IMR-90 (cell line): ENCODE measurements around the gene PRXL2B. TPM values are rescaled to one million over a fixed set of nuclear protein-coding genes. Genes with fewer than 3 reads are reported as not detected.

Source experiments
- ATAC-seq: fragments of 200-7000 bp; cut with Tn5 transposase; 2 replicates; pipeline ENCODE4 v1.9.1; 2020; ENCODE audit warnings: low read depth, mild to moderate bottlenecking, moderate library complexity
- BruUV-seq: library from RNA; stranded (reverse); fragments of 400-500 nt; replicated peaks from 2 replicates; lab custom pipeline; 2021; lab: Mats Ljungman, UMichigan
- CTCF ChIA-PET: fragments of 300-600 bp; formaldehyde crosslinking; extraction: SDS; loops from one replicate; lab custom pipeline; 2021; ENCODE audit warnings: antibody characterized with exemption; lab: Yijun Ruan, JAX
- POLR2A ChIA-PET: fragments of 300-600 bp; sonication (Branson Sonifier 250); formaldehyde crosslinking; loops from one replicate; lab custom pipeline; 2022; ENCODE audit warnings: antibody characterized with exemption; ENCODE audit not compliant: unreplicated experiment; lab: Charles Lee
- DNase-seq: peaks from one replicate; pipeline ENCODE4 v3.0.0; 2013
- H2AFZ ChIP-seq: replicated peaks from 2 replicates; pipeline ENCODE3; 2013; ENCODE audit warnings: low read length, mild to moderate bottlenecking; ENCODE audit not compliant: poor library complexity
- H2AK5ac ChIP-seq: 2 replicates; pipeline ENCODE4 v1.6.1; 2013; ENCODE audit warnings: low read depth, low read length, inconsistent platforms
- H2AK9ac ChIP-seq: replicated peaks from 2 replicates; pipeline ENCODE3; 2013; ENCODE audit warnings: mild to moderate bottlenecking, low read depth, low read length, moderate library complexity; ENCODE audit not compliant: poor library complexity
- H2BK120ac ChIP-seq: 2 replicates; pipeline ENCODE4 v1.6.1; 2013; ENCODE audit warnings: low read depth, low read length, inconsistent platforms
- H2BK15ac ChIP-seq: 3 replicates; pipeline ENCODE4 v1.6.1; 2013; ENCODE audit warnings: low read depth, low read length, inconsistent platforms
- H2BK20ac ChIP-seq: 2 replicates; pipeline ENCODE4 v1.6.1; 2013; ENCODE audit warnings: low read depth, mild to moderate bottlenecking, inconsistent platforms, low read length, moderate library complexity
- H2BK5ac ChIP-seq: 2 replicates; pipeline ENCODE4 v1.6.1; 2013; ENCODE audit warnings: mild to moderate bottlenecking, low read depth, low read length, inconsistent platforms; ENCODE audit not compliant: poor library complexity, severe bottlenecking
- H3K14ac ChIP-seq: replicated peaks from 2 replicates; pipeline ENCODE4 v1.6.1; 2013; ENCODE audit warnings: low read depth, low read length, inconsistent platforms
- H3K18ac ChIP-seq: 2 replicates; pipeline ENCODE4 v1.6.1; 2013; ENCODE audit warnings: low read depth, low read length, control low read depth
- H3K23ac ChIP-seq: 2 replicates; pipeline ENCODE4 v1.6.1; 2013; ENCODE audit warnings: low read depth, low read length, inconsistent platforms
- H3K27ac ChIP-seq: 2 replicates; pipeline ENCODE4 v1.5.1; 2013; ENCODE audit warnings: mild to moderate bottlenecking, control low read depth, low read length; ENCODE audit not compliant: insufficient read depth
- H3K27me3 ChIP-seq: 2 replicates; pipeline ENCODE4 v1.6.1; 2013; ENCODE audit warnings: low read length; ENCODE audit not compliant: control insufficient read depth, insufficient read depth
- H3K36me3 ChIP-seq: 2 replicates; pipeline ENCODE4 v1.6.1; 2013; ENCODE audit warnings: low read length, mixed read lengths; ENCODE audit not compliant: control insufficient read depth, insufficient read depth
- H3K4ac ChIP-seq: 2 replicates; pipeline ENCODE4 v1.6.1; 2013; ENCODE audit warnings: low read depth, low read length, inconsistent platforms
- H3K4me1 ChIP-seq: 2 replicates; pipeline ENCODE4 v1.6.1; 2013; ENCODE audit warnings: low read length, mixed read lengths; ENCODE audit not compliant: control insufficient read depth, insufficient read depth
- H3K4me2 ChIP-seq: 2 replicates; pipeline ENCODE4 v1.6.1; 2013; ENCODE audit warnings: low read depth, mild to moderate bottlenecking, control low read depth, low read length, moderate library complexity
- H3K4me3 ChIP-seq: 2 replicates; pipeline ENCODE4 v1.5.1; 2013; ENCODE audit warnings: low read depth, mild to moderate bottlenecking, control low read depth, low read length, moderate library complexity; ENCODE audit not compliant: insufficient read depth
- H3K56ac ChIP-seq: 2 replicates; pipeline ENCODE4 v1.6.1; 2013; ENCODE audit warnings: low read length, inconsistent platforms; ENCODE audit not compliant: insufficient read depth; ENCODE audit errors: extremely low read depth
- H3K79me1 ChIP-seq, 2 experiments: 2 replicates each; pipeline ENCODE4 v1.6.1; 2013; ENCODE audit warnings: low read length in 2 of 2, inconsistent platforms in 1 of 2, low read depth in 1 of 2
- H3K9ac ChIP-seq: 2 replicates; pipeline ENCODE4 v1.6.1; 2013; ENCODE audit warnings: low read depth, low read length, control low read depth
- H3K9me1 ChIP-seq: 2 replicates; pipeline ENCODE4 v1.6.1; 2013; ENCODE audit warnings: low read length, inconsistent platforms; ENCODE audit not compliant: insufficient read depth
- H3K9me3 ChIP-seq: 2 replicates; pipeline ENCODE4 v1.6.1; 2013; ENCODE audit warnings: low read length; ENCODE audit not compliant: control insufficient read depth, insufficient read depth
- H4K20me1 ChIP-seq: 2 replicates; pipeline ENCODE4 v1.6.1; 2013; ENCODE audit warnings: low read length, inconsistent platforms; ENCODE audit not compliant: insufficient read depth
- H4K5ac ChIP-seq: 2 replicates; pipeline ENCODE4 v1.6.1; 2013; ENCODE audit warnings: mild to moderate bottlenecking, low read depth, low read length, control low read depth
- H4K8ac ChIP-seq, 2 experiments: 2 replicates each; pipeline ENCODE4 v1.6.1; 2013; ENCODE audit warnings: low read depth in 2 of 2, low read length in 2 of 2, control low read depth in 1 of 2, inconsistent platforms in 1 of 2
- H4K91ac ChIP-seq: 2 replicates; pipeline ENCODE4 v1.6.1; 2013; ENCODE audit warnings: low read depth, low read length, inconsistent platforms; ENCODE audit not compliant: insufficient read depth
- BHLHE40 ChIP-seq: fragments of 150-350 bp; IDR thresholded peaks from 2 replicates; pipeline ENCODE4 v1.6.1; 2016; ENCODE audit warnings: mild to moderate bottlenecking, low read depth, low read length
- CEBPB ChIP-seq: IDR thresholded peaks from 2 replicates; pipeline ENCODE4 v1.6.1; 2012; ENCODE audit warnings: low read depth, low read length, improper control_type of control experiment
- CHD1 ChIP-seq: IDR thresholded peaks from 2 replicates; pipeline ENCODE4 v1.6.1; 2012; ENCODE audit warnings: low read depth, low read length, improper control_type of control experiment
- FOS ChIP-seq: fragments of 150-350 bp; IDR thresholded peaks from 2 replicates; pipeline ENCODE4 v1.6.1; 2016; ENCODE audit warnings: low read depth, low read length
- MAFK ChIP-seq: IDR thresholded peaks from 2 replicates; pipeline ENCODE4 v1.6.1; 2012; ENCODE audit warnings: low read depth, low read length, improper control_type of control experiment
- MAZ ChIP-seq: IDR thresholded peaks from 2 replicates; pipeline ENCODE4 v1.6.1; 2012; ENCODE audit warnings: low read depth, mild to moderate bottlenecking, low read length, improper control_type of control experiment, moderate library complexity, borderline replicate concordance
- MXI1 ChIP-seq: IDR thresholded peaks from 2 replicates; pipeline ENCODE4 v1.6.1; 2012; ENCODE audit warnings: low read depth, mild to moderate bottlenecking, low read length, moderate library complexity, borderline replicate concordance
- NFE2L2 ChIP-seq: fragments of 150-350 bp; IDR thresholded peaks from 2 replicates; pipeline ENCODE4 v1.6.1; 2016; ENCODE audit warnings: low read depth, mild to moderate bottlenecking, low read length
- POLR2A ChIP-seq: IDR thresholded peaks from 2 replicates; pipeline ENCODE4 v1.6.1; 2012; ENCODE audit warnings: mild to moderate bottlenecking, low read depth, low read length
- RAD21 ChIP-seq: IDR thresholded peaks from 2 replicates; pipeline ENCODE4 v1.6.1; 2012; ENCODE audit warnings: low read length, improper control_type of control experiment
- RCOR1 ChIP-seq: IDR thresholded peaks from 2 replicates; pipeline ENCODE4 v1.6.1; 2012; ENCODE audit warnings: mild to moderate bottlenecking, low read length, improper control_type of control experiment; ENCODE audit not compliant: insufficient replicate concordance
- RFX5 ChIP-seq: IDR thresholded peaks from 2 replicates; pipeline ENCODE4 v1.8.0; 2012; ENCODE audit warnings: low read depth, mild to moderate bottlenecking, low read length, moderate library complexity
- SMC3 ChIP-seq: fragments of 150-350 bp; IDR thresholded peaks from 2 replicates; pipeline ENCODE4 v1.6.1; 2016; ENCODE audit warnings: low read depth, mild to moderate bottlenecking, antibody characterized with exemption, low read length, moderate library complexity
- WGBS, 2 experiments: methylation state at CpG; one replicate each; pipeline versions ENCODE4 v1.1.5 to v1.1.7; 2013; ENCODE audit warnings: missing lambda C conversion rate in 2 of 2; ENCODE audit not compliant: insufficient read length in 1 of 2; ENCODE audit errors: extremely low coverage in 2 of 2; 5-methylcytosine and 5-hydroxymethylcytosine counted together
- dilution Hi-C: fragments of 300-500 bp; cut with HindIII; formaldehyde crosslinking; loops from one replicate; pipeline ENCODE4 v1.14.3; 2018; ENCODE audit warnings: low sequenced_read_pairs; ENCODE audit not compliant: unreplicated experiment
- in situ Hi-C: fragments of 300-500 bp; cut with MboI; formaldehyde crosslinking; loops from 3 replicates; pipeline ENCODE4 v1.14.3; 2019; ENCODE audit warnings: low sequenced_read_pairs, inconsistent platforms, mixed read lengths
- intact Hi-C: fragments of 100-400 bp; cut with micrococcal nuclease; formaldehyde crosslinking; loops from 2 replicates; pipeline ENCODE4 v1.10.0; 2022
- polyA plus RNA-seq, 3 experiments: library from polyadenylated mRNA; depleted of rRNA; stranded (reverse); fragments of >200 nt; gene quantifications; 2 replicates each; pipeline ENCODE4 v1.2.3, GENCODE V29; 2012; ENCODE audit warnings: low replicate concordance in 1 of 3
- total RNA-seq: library from RNA; depleted of rRNA; stranded (reverse); fragments of >200 nt; gene quantifications from 2 replicates; pipeline ENCODE4 v1.2.3, GENCODE V29; 2012
- TF ChIP-seq, protein P1 (sequence below): conservative IDR thresholded peaks from 2 replicates; pipeline ENCODE4 v1.5.1; 2012; ENCODE audit warnings: mild to moderate bottlenecking, low read depth, low read length, improper control_type of control experiment
- TF ChIP-seq, protein P2 (sequence below): fragments of 150-350 bp; IDR thresholded peaks from 2 replicates; pipeline ENCODE4 v1.6.1; 2016; ENCODE audit warnings: low read depth, mild to moderate bottlenecking, low read length, moderate library complexity, borderline replicate concordance

The PRXL2B gene
- total and polyA plus RNA-seq, 2 of the 4 experiments (the other 2 are of a cell fraction): 10.9 to 22.3 TPM

GRCh38 chr1:2547210-2548067 is 39.1 kb upstream of the PRXL2B start:
- H2AFZ ChIP-seq: peak overlapping the region; percentile 91
- ChIA-PET CTCF (interaction anchor here (0.5 kb wide), 1 partner anchor 126 kb away, joined by 3 read pairs; no protein-coding TSS in a partner anchor), POLR2A (no interaction called here)
- ATAC-seq: peak; percentile 2
- no peaks in the 10 kb centered on the region for H3K9me1 ChIP-seq
- BruUV-seq: no TSS peak
- H3K4me1 ChIP-seq: peaks cover 10% of the 10 kb centered on the region
- in situ Hi-C loops: loop anchor here (25.0 kb wide), 1 partner anchor 360 kb away; the partner anchor contains the start of gene FAAP20
- no peak overlapping the region for H2BK120ac ChIP-seq
- intact Hi-C loops: loop anchor here (5.0 kb wide), 1 partner anchor 115 kb away; no protein-coding TSS in a partner anchor
- H3K56ac ChIP-seq: no peak overlapping the region
- H2AK5ac ChIP-seq: peak overlapping the region; percentile 75
- H2AK9ac ChIP-seq: peak overlapping the region; percentile 98
- H2BK15ac ChIP-seq: no peak overlapping the region
- H3K4me3 ChIP-seq: peak overlapping the region; percentile 14; the same call in 1 of the 2 replicates
- WGBS, 2 experiments: 24% methylated on average over 10 of the region's 27 CpGs; no CpG with 5 or more reads in 1 of the 2 experiments
- H3K9me3 ChIP-seq: no peaks in the 10 kb centered on the region
- no peak overlapping the region for H4K5ac ChIP-seq
- H3K14ac ChIP-seq: no peak overlapping the region
- H4K20me1 ChIP-seq: 0 out of 2 replicates have a peak, but pooled peaks cover 3% of the 10 kb centered on the region
- dilution Hi-C loops: no loop called here
- DNase-seq: no peak
- H2BK5ac ChIP-seq: no peak overlapping the region
- H3K18ac ChIP-seq: no peak overlapping the region
- peak overlapping the region; percentile 22; the same call in 1 of the 2 replicates for H3K4ac ChIP-seq
- no peak overlapping the region for H3K23ac ChIP-seq
- H3K4me2 ChIP-seq: peak overlapping the region; percentile 83
- no peak overlapping the region for H3K9ac ChIP-seq
- H2BK20ac ChIP-seq: no peak overlapping the region
- no peak overlapping the region; the same call in 1 of the 2 replicates for H4K91ac ChIP-seq
- peak overlapping the region in 1 of 2 experiments; percentile 47; a peak in 1 of 4 replicates for H4K8ac ChIP-seq
- H3K27me3 ChIP-seq: no peaks in the 10 kb centered on the region
- no peaks in the 10 kb centered on the region for H3K36me3 ChIP-seq
- H3K27ac ChIP-seq: no peak overlapping the region
- peaks cover 0 to 10% of the 10 kb centered on the region in 2 experiments; a peak in 1 of 4 replicates for H3K79me1 ChIP-seq
- TF ChIP-seq FOS (no peak), RCOR1 (no peak), MAFK (no peak), MXI1 (no peak), POLR2A (no peak), RFX5 (no peak), CHD1 (no peak), RAD21 (no peak), MAZ (no peak), CEBPB (no peak), BHLHE40 (no peak), NFE2L2 (no peak), SMC3 (no peak)
- TF ChIP-seq, protein P1, sequence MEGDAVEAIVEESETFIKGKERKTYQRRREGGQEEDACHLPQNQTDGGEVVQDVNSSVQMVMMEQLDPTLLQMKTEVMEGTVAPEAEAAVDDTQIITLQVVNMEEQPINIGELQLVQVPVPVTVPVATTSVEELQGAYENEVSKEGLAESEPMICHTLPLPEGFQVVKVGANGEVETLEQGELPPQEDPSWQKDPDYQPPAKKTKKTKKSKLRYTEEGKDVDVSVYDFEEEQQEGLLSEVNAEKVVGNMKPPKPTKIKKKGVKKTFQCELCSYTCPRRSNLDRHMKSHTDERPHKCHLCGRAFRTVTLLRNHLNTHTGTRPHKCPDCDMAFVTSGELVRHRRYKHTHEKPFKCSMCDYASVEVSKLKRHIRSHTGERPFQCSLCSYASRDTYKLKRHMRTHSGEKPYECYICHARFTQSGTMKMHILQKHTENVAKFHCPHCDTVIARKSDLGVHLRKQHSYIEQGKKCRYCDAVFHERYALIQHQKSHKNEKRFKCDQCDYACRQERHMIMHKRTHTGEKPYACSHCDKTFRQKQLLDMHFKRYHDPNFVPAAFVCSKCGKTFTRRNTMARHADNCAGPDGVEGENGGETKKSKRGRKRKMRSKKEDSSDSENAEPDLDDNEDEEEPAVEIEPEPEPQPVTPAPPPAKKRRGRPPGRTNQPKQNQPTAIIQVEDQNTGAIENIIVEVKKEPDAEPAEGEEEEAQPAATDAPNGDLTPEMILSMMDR: no peak
- TF ChIP-seq, protein P2, sequence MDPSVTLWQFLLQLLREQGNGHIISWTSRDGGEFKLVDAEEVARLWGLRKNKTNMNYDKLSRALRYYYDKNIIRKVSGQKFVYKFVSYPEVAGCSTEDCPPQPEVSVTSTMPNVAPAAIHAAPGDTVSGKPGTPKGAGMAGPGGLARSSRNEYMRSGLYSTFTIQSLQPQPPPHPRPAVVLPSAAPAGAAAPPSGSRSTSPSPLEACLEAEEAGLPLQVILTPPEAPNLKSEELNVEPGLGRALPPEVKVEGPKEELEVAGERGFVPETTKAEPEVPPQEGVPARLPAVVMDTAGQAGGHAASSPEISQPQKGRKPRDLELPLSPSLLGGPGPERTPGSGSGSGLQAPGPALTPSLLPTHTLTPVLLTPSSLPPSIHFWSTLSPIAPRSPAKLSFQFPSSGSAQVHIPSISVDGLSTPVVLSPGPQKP: no peak
